HEK293T (cell line): ENCODE data around the gene BLZF1.
"Not testable (repeated sequence)": the region's sequence is repeated elsewhere in the genome, so short reads cannot be mapped to it uniquely, and the experiment has no call there.

ENCODE experiments used
- CTCF ChIA-PET: fragments of 350-600 bp; formaldehyde crosslinking; extraction: SDS; loops from one replicate; lab custom pipeline; 2021; ENCODE audit warnings: antibody characterized with exemption, inconsistent platforms; lab: Yijun Ruan, JAX
- POLR2A ChIA-PET: fragments of 350-600 bp; formaldehyde crosslinking; extraction: SDS; loops from one replicate; lab custom pipeline; 2020; ENCODE audit warnings: antibody characterized with exemption, inconsistent platforms; lab: Yijun Ruan, JAX
- DNase-seq: peaks from one replicate; pipeline ENCODE4 v3.0.0; 2012; ENCODE audit warnings: mixed read lengths; ENCODE audit errors: extremely low spot score
- ARNT ChIP-seq: fragments of 450-650 bp; IDR thresholded peaks from 2 replicates; pipeline ENCODE4 v1.6.1; 2017; ENCODE audit warnings: mild to moderate bottlenecking
- BHLHE40 ChIP-seq: fragments of 450-650 bp; IDR thresholded peaks from 2 replicates; pipeline ENCODE4 v1.6.1; 2016; ENCODE audit warnings: mild to moderate bottlenecking, moderate library complexity, borderline replicate concordance
- CTBP1 ChIP-seq: fragments of 450-650 bp; IDR thresholded peaks from 2 replicates; pipeline ENCODE4 v1.6.1; 2016; ENCODE audit warnings: borderline replicate concordance
- ELF4 ChIP-seq: fragments of 450-650 bp; IDR thresholded peaks from 2 replicates; pipeline ENCODE4 v1.6.1; 2017; ENCODE audit warnings: antibody characterized with exemption
- FOXA1 ChIP-seq: fragments of 450-650 bp; IDR thresholded peaks from 2 replicates; pipeline ENCODE4 v1.6.1; 2016; ENCODE audit warnings: mild to moderate bottlenecking
- FOXK2 ChIP-seq: fragments of 450-650 bp; IDR thresholded peaks from 2 replicates; pipeline ENCODE4 v1.6.1; 2016; ENCODE audit warnings: mild to moderate bottlenecking
- FOXM1 ChIP-seq: fragments of 450-650 bp; IDR thresholded peaks from 2 replicates; pipeline ENCODE4 v1.6.1; 2017; ENCODE audit warnings: mild to moderate bottlenecking, borderline replicate concordance
- HDGF ChIP-seq: fragments of 450-650 bp; IDR thresholded peaks from 2 replicates; pipeline ENCODE4 v1.6.1; 2017; ENCODE audit warnings: antibody characterized with exemption, borderline replicate concordance
- L3MBTL2 ChIP-seq: fragments of 450-650 bp; conservative IDR thresholded peaks from 2 replicates; pipeline ENCODE4 v1.6.1; 2016; ENCODE audit warnings: mild to moderate bottlenecking
- LEF1 ChIP-seq: fragments of 450-650 bp; IDR thresholded peaks from 2 replicates; pipeline ENCODE4 v1.6.1; 2017; ENCODE audit warnings: mild to moderate bottlenecking, borderline replicate concordance
- NFRKB ChIP-seq: fragments of 450-650 bp; IDR thresholded peaks from 2 replicates; pipeline ENCODE4 v1.6.1; 2016; ENCODE audit warnings: mild to moderate bottlenecking, moderate library complexity
- SP1 ChIP-seq: fragments of 450-650 bp; IDR thresholded peaks from 2 replicates; pipeline ENCODE4 v1.6.1; 2017
- SUZ12 ChIP-seq: fragments of 450-650 bp; IDR thresholded peaks from 2 replicates; pipeline ENCODE4 v1.6.1; 2016; ENCODE audit warnings: mild to moderate bottlenecking
- TARDBP ChIP-seq: fragments of 450-650 bp; IDR thresholded peaks from 2 replicates; pipeline ENCODE4 v1.6.1; 2016
- ZNF384 ChIP-seq: fragments of 450-650 bp; IDR thresholded peaks from 2 replicates; pipeline ENCODE4 v1.6.1; 2016
- TF ChIP-seq, protein P1 (sequence below): fragments of 450-650 bp; IDR thresholded peaks from 2 replicates; pipeline ENCODE4 v1.6.1; 2016

Gene BLZF1

DNA sequence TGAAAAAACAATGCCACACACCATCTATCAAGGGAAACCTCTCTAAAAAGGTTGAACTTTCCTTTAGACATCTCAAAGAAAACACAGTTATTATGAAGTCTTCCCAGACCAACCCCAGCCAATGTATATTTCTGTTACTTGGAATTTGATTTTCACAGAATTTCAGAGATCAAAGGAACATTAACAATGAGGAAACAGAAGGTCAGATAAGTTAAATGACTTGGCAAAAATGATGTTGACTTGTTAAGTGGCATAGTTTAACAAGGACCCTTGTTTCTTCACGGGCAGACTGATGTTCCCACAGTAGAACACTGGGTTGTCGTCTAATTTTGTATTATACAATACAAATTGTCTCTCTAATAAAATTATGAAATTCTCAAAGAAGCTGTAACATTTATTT lies 29.4 kb upstream of the BLZF1 start:
- TF ChIP-seq SP1 = no peak
- no peak for TF ChIP-seq BHLHE40
- no peak for TF ChIP-seq ELF4
- TF ChIP-seq, protein P1, sequence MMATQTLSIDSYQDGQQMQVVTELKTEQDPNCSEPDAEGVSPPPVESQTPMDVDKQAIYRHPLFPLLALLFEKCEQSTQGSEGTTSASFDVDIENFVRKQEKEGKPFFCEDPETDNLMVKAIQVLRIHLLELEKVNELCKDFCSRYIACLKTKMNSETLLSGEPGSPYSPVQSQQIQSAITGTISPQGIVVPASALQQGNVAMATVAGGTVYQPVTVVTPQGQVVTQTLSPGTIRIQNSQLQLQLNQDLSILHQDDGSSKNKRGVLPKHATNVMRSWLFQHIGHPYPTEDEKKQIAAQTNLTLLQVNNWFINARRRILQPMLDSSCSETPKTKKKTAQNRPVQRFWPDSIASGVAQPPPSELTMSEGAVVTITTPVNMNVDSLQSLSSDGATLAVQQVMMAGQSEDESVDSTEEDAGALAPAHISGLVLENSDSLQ = no peak
- no peak for TF ChIP-seq FOXA1
- TF ChIP-seq TARDBP = no peak
- TF ChIP-seq HDGF = no peak
- no peak for TF ChIP-seq CTBP1
- TF ChIP-seq FOXM1 = no peak
- no peak for TF ChIP-seq FOXK2
- no peak for TF ChIP-seq ZNF384
- no peak for TF ChIP-seq NFRKB
- TF ChIP-seq L3MBTL2 = no peak
- TF ChIP-seq LEF1 = no peak
- TF ChIP-seq ARNT = no peak
- no peak for TF ChIP-seq SUZ12
- DNase-seq = no peak
- CTCF ChIA-PET = no interaction called here
- POLR2A ChIA-PET = no interaction called here

DNA sequence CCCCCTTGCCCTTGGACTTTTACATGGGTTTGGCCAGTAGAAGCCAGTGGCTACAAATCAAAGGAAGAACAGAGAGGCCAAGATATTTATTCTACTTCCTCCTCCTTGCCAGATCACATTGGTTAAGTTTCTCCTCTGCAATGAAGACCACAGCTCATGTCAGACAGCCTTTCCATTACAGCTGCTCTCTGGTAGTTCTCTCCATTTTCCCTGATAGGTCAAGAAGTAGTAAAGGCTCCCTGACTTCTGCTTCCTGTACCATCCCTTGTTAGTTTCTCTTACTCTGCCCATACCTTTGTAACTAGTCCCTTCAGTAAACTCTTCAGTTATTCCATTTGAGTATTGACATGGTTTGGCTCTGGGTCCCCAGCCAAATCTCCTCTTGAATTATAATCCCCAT lies 28.2 kb upstream of the BLZF1 start:
- POLR2A ChIA-PET = no interaction called here
- no peak for DNase-seq

DNA sequence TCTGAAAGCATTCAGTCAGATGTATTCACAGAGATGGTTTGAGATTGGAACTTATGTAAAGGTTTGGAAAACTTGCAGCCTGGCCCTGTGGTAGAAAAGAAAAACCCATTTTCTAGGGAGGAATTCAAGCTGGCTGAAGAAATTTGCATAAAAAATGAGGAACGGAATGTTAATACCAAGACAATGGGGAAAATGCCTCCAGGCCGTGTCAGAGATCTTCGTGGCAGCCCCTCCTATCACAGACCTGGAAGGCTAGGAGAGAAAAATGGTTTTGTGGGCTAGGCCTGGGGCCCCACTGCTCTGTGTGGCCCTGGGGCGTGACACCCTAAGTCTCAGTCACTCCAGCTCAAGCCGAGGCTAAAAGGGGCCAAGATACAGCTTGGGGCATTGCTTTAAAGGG lies 27.1 kb upstream of the BLZF1 start:
- CTCF ChIA-PET = no interaction called here
- POLR2A ChIA-PET = no interaction called here
- TF ChIP-seq ARNT (no peak), BHLHE40 (no peak), CTBP1 (no peak), SUZ12 (no peak), NFRKB (no peak), FOXM1 (no peak), ZNF384 (no peak), ELF4 (no peak), SP1 (no peak), FOXK2 (no peak), LEF1 (no peak), FOXA1 (no peak), TARDBP (no peak), HDGF (no peak), L3MBTL2 (no peak)
- TF ChIP-seq, protein P1 = no peak
- DNase-seq = no peak

More for the DNA sequence above, 28.2 kb upstream of the BLZF1 start:
- CTCF ChIA-PET = no interaction called here
- TF ChIP-seq LEF1 = no peak
- TF ChIP-seq SP1 = no peak
- TF ChIP-seq FOXA1 = no peak
- no peak for TF ChIP-seq ARNT
- no peak for TF ChIP-seq L3MBTL2
- TF ChIP-seq, protein P1 = no peak
- TF ChIP-seq ELF4 = no peak
- TF ChIP-seq FOXK2 = no peak
- TF ChIP-seq HDGF = no peak
- TF ChIP-seq NFRKB = no peak
- TF ChIP-seq ZNF384 = no peak
- TF ChIP-seq CTBP1 = no peak
- no peak for TF ChIP-seq BHLHE40
- TF ChIP-seq SUZ12 = no peak
- TF ChIP-seq TARDBP = no peak
- TF ChIP-seq FOXM1 = no peak

DNA sequence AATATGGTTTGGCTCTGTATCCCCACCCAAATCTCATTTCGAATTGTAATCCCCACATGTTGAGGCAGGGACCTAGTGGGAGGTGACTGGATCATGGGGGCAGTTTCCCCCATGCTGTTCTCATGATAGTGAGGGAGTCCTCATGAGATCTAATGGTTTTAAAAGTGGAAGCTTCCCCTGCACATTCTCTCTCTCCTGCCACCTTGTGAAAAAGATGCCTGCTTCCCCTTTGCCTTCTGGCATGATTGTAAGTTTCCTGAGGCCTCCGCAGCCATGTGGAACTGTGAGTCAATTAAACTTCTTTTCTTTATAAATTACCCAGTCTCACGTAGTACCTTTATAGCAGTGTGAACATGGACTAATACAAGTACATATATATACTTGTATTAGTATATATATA lies 25.9 kb upstream of the BLZF1 start:
- DNase-seq, CTCF ChIA-PET, POLR2A ChIA-PET: not testable (repeated sequence)

DNA sequence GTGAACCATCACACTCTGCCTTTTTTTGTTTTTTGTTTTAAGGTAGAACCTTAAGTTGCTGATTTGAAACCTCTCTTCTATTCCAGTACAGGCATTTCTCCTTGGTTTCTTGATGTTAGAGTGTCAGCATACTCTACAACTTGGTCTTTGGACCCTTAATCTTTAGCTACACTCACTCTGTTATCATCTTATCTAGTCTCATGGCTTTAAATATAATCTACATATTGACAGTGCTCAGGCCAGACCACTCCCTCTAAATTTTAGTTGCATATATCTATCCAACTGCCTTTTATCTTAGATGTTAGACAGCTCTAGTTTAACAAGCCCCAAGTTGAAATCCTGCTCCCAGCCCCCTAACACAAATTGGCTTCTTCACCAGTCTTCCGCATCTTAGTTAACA lies 22.5 kb upstream of the BLZF1 start:
- ChIA-PET POLR2A (no interaction called here), CTCF (interaction anchor here (0.6 kb wide), 2 partner anchors 1003 to 1259 kb away, joined by 3 read pairs; no protein-coding TSS in a partner anchor)
- TF ChIP-seq FOXK2 = no peak
- no peak for TF ChIP-seq TARDBP
- TF ChIP-seq ZNF384 = no peak
- no peak for TF ChIP-seq CTBP1
- TF ChIP-seq HDGF = no peak
- no peak for TF ChIP-seq ARNT
- no peak for TF ChIP-seq LEF1
- TF ChIP-seq FOXA1 = no peak
- no peak for TF ChIP-seq SUZ12
- TF ChIP-seq, protein P1 = no peak
- TF ChIP-seq ELF4 = no peak
- TF ChIP-seq NFRKB = no peak
- no peak for TF ChIP-seq FOXM1
- no peak for DNase-seq

DNA sequence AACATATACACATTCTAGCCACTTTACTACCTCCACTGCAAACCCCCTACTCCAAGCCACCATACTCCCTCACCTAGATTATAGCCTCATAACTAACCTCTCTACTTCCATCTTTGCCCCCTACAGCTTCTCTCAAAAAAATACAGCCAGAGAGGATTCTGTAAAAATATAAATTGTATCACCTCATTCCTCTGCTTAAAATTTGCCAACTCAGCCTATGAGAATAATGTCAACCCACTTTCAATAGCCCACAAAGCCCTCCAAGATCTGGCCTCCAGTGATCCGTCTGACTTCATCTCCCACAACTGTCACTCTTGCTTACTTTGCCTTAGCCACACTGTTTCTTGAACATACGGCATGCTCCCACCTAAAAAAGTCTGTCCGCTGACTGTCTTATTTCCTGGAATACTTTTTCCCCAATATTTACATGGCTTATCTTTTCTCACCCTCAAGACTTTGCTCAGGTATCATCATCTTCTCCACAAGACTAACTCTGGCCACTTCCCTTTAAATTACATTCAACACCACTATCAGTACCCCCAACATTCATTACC lies 21.9 kb upstream of the BLZF1 start:
- ChIA-PET CTCF (interaction anchor here (0.6 kb wide), 2 partner anchors 1003 to 1260 kb away, joined by 3 read pairs; no protein-coding TSS in a partner anchor), POLR2A (no interaction called here)
- no peak for DNase-seq
- TF ChIP-seq SP1 = no peak
- no peak for TF ChIP-seq ZNF384
- no peak for TF ChIP-seq ELF4
- TF ChIP-seq LEF1 = no peak
- no peak for TF ChIP-seq FOXM1
- TF ChIP-seq, protein P1 = no peak
- no peak for TF ChIP-seq ARNT
- TF ChIP-seq NFRKB = no peak
- TF ChIP-seq FOXK2 = no peak
- TF ChIP-seq SUZ12 = no peak
- TF ChIP-seq HDGF = no peak
- TF ChIP-seq L3MBTL2 = no peak
- TF ChIP-seq FOXA1 = no peak
- no peak for TF ChIP-seq BHLHE40
- TF ChIP-seq TARDBP = no peak
- TF ChIP-seq CTBP1 = no peak
